Measurements from ENCODE around the gene PTPDC1. TPM values are rescaled to one million over a fixed set of nuclear protein-coding genes. Genes with fewer than 3 reads are reported as not detected.
"Not testable (repeated sequence)": the region's sequence is repeated elsewhere in the genome, so short reads cannot be mapped to it uniquely, and the experiment has no call there.

PTPDC1 gene
- total and polyA plus RNA-seq, 2 of the 8 experiments (the other 6 are each of a cell fraction or from before 2014, with no cell fraction given): 4.1 to 7.3 TPM

GRCh38 chr9:94112716-94113465, 28.6 kb downstream of the PTPDC1 start (continued):
- TF ChIP-seq CHD1 (IDR thresholded peaks at IDR 0.05; ENCODE audit: low read depth, low read length): no peak
- TF ChIP-seq SUZ12 (IDR thresholded peaks at IDR 0.05; ENCODE audit: low read length): no peak
- no peak for TF ChIP-seq TBP (IDR thresholded peaks at IDR 0.05; ENCODE audit: low read depth, low read length)
- TF ChIP-seq USF2 (IDR thresholded peaks at IDR 0.05; ENCODE audit: low read length): no peak
- TF ChIP-seq CBX5 (IDR thresholded peaks at IDR 0.05; ENCODE audit: low read depth, low read length): no peak
- no peak for TF ChIP-seq SIRT6 (IDR thresholded peaks at IDR 0.05; ENCODE audit: low read length)
- TF ChIP-seq POLR2AphosphoS5 (IDR thresholded peaks at IDR 0.05; ENCODE audit: low read depth, low read length): no peak
- TF ChIP-seq POLR2A (IDR thresholded peaks at IDR 0.05; ENCODE audit: control extremely low read depth in 1 of 2, low read depth in 2 of 2, low read length in 2 of 2): no peak

- H3K27me3 ChIP-seq (replicated peaks in 1 of 4; ENCODE audit: control insufficient read depth in 3 of 4, extremely low read depth in 1 of 4, insufficient read depth in 3 of 4, low read length in 3 of 4); H3K56ac ChIP-seq (replicated peaks; ENCODE audit: insufficient read length, low read depth, low read length); H4K20me1 ChIP-seq (replicated peaks in 1 of 2; ENCODE audit: control insufficient read depth in 1 of 2, insufficient read depth in 2 of 2, low read length in 2 of 2); H3K9me3 ChIP-seq (ENCODE audit: insufficient read depth in 2 of 2, low read depth in 1 of 2, low read length in 1 of 2); H3K4me2 ChIP-seq (ENCODE audit: insufficient read depth in 1 of 2, low read depth in 2 of 2, low read length in 2 of 2); H2BK15ac ChIP-seq (ENCODE audit: low read length); H3K9ac ChIP-seq (replicated peaks in 1 of 4; ENCODE audit: extremely low read depth in 1 of 4, low read depth in 3 of 4, low read length in 3 of 4); H2BK5ac ChIP-seq (ENCODE audit: low read depth, low read length); H2AFZ ChIP-seq (ENCODE audit: low read length); H3K4me3 ChIP-seq (ENCODE audit: extremely low read depth in 1 of 4, insufficient read depth in 2 of 4, low read depth in 3 of 4, low read length in 4 of 4); H3K23ac ChIP-seq (ENCODE audit: insufficient read length); H4K91ac ChIP-seq (replicated peaks; ENCODE audit: insufficient read length, low read length); H3K18ac ChIP-seq (ENCODE audit: extremely low read depth, low read length); H3K79me1 ChIP-seq (ENCODE audit: low read depth, low read length); H2AK5ac ChIP-seq (ENCODE audit: low read depth, low read length); H2BK12ac ChIP-seq (ENCODE audit: low read depth, low read length); H4K8ac ChIP-seq (ENCODE audit: extremely low read depth, insufficient read depth, low read length); FAIRE-seq; H3K36me3 ChIP-seq (ENCODE audit: control insufficient read depth in 2 of 4, insufficient read depth in 4 of 4, low read length in 3 of 4); H4K5ac ChIP-seq (ENCODE audit: insufficient read length, low read depth, low read length); H3K79me2 ChIP-seq (ENCODE audit: control insufficient read depth in 1 of 2, insufficient read depth in 2 of 2, low read length in 2 of 2); H3K23me2 ChIP-seq (ENCODE audit: low read depth, low read length); H3K4me1 ChIP-seq (replicated peaks in 1 of 4; ENCODE audit: control insufficient read depth in 3 of 4, insufficient read depth in 4 of 4, low read length in 3 of 4); H3K14ac ChIP-seq (ENCODE audit: insufficient read length); H3K27ac ChIP-seq (ENCODE audit: low read depth, low read length); CTCF ChIA-PET (ENCODE audit: partially characterized antibody); H2BK120ac ChIP-seq (replicated peaks; ENCODE audit: low read depth, low read length); H2BK20ac ChIP-seq (ENCODE audit: low read length); DNase-seq (ENCODE audit: low read depth in 1 of 2, low spot score in 2 of 2); H3K4ac ChIP-seq (replicated peaks; ENCODE audit: insufficient read length, low read depth, low read length): not testable (repeated sequence)
- 90% methylated on average over 7 of the region's 7 CpGs; no CpG with 5 or more reads in 1 of the 2 experiments for WGBS, 2 experiments (ENCODE audit: extremely low coverage in 1 of 2, insufficient coverage in 1 of 2, insufficient read length in 1 of 2, insufficient replicate concordance in 2 of 2, low coverage in 1 of 2, low lambda C conversion rate in 2 of 2, missing lambda C conversion rate in 1 of 2)
- POLR2A ChIA-PET (ENCODE audit: partially characterized antibody): interaction anchor here (1.0 kb wide), 1 partner anchor 46 kb away, joined by 3 read pairs; no protein-coding TSS in a partner anchor
Measured at GRCh38 chr9:94120088-94120487, 35.8 kb downstream of the PTPDC1 start.
